Panc1 (cell line): ENCODE results near the gene GP9. TPM values are rescaled to one million over a fixed set of nuclear protein-coding genes. Genes with fewer than 3 reads are reported as not detected.
"Not testable (repeated sequence)": the region's sequence is repeated elsewhere in the genome, so short reads cannot be mapped to it uniquely, and the experiment has no call there.

Experiments used
- ATAC-seq: fragments of 200-7000 bp; cut with Tn5 transposase; 2 replicates; pipeline ENCODE4 v1.9.1; 2020; ENCODE audit warnings: mild to moderate bottlenecking, moderate library complexity
- BruUV-seq: library from RNA; stranded (reverse); fragments of 400-500 nt; replicated peaks from 2 replicates; lab custom pipeline; 2021; lab: Mats Ljungman, UMichigan
- CTCF ChIA-PET: fragments of 300-600 bp; sonication (Branson Sonifier 250); formaldehyde crosslinking; loops from one replicate; lab custom pipeline; 2022; ENCODE audit warnings: antibody characterized with exemption; lab: Charles Lee
- POLR2A ChIA-PET: fragments of 300-600 bp; sonication (Branson Sonifier 250); formaldehyde crosslinking; loops from one replicate; lab custom pipeline; 2022; ENCODE audit warnings: antibody characterized with exemption; lab: Charles Lee
- DNase-seq: peaks from one replicate; pipeline ENCODE4 v3.0.0-alpha.2; 2010; ENCODE audit warnings: low read depth, low spot score
- H3K27ac ChIP-seq: 2 replicates; pipeline ENCODE4 v1.5.1; 2011; ENCODE audit warnings: mild to moderate bottlenecking, low read length, inconsistent platforms
- H3K27me3 ChIP-seq: fragments of 200-500 bp; sonication (Bioruptor generic); 2 replicates; pipeline ENCODE4 v1.6.0; 2014; ENCODE audit warnings: low read length, inconsistent platforms; ENCODE audit not compliant: control insufficient read depth, insufficient read depth
- H3K36me3 ChIP-seq: fragments of 200-500 bp; sonication (Bioruptor generic); 2 replicates; pipeline ENCODE4 v1.5.1; 2014; ENCODE audit warnings: inconsistent platforms, mild to moderate bottlenecking, low read length, moderate library complexity; ENCODE audit not compliant: control insufficient read depth, insufficient read depth
- H3K4me1 ChIP-seq: 2 replicates; pipeline ENCODE4 v1.5.1; 2011; ENCODE audit warnings: inconsistent platforms, mild to moderate bottlenecking, low read length, moderate library complexity; ENCODE audit not compliant: control insufficient read depth, insufficient read depth
- H3K4me3 ChIP-seq, 2 experiments: 2 replicates each; pipeline ENCODE4 v1.5.1; 2011 to 2012; ENCODE audit warnings: low read depth in 2 of 2, low read length in 2 of 2, mild to moderate bottlenecking in 2 of 2, inconsistent platforms in 1 of 2, moderate library complexity in 1 of 2
- H3K9me3 ChIP-seq: fragments of 200-500 bp; sonication (Bioruptor generic); 2 replicates; pipeline ENCODE4 v1.5.1; 2014; ENCODE audit warnings: low read depth, mild to moderate bottlenecking, inconsistent platforms, low read length, moderate library complexity; ENCODE audit not compliant: control insufficient read depth, insufficient read depth
- CTCF ChIP-seq: fragments of 450-650 bp; IDR thresholded peaks from 2 replicates; pipeline ENCODE4 v1.5.1; 2017; ENCODE audit warnings: mild to moderate bottlenecking
- POLR2AphosphoS5 ChIP-seq: IDR thresholded peaks from 2 replicates; pipeline ENCODE4 v1.6.1; 2012; ENCODE audit warnings: mild to moderate bottlenecking, low read depth, low read length, moderate library complexity
- REST ChIP-seq, 2 experiments: IDR thresholded peaks; 2 replicates each; pipeline ENCODE4 v1.6.1; 2011 to 2012; ENCODE audit warnings: low read depth in 2 of 2, control low read depth in 1 of 2, low read length in 1 of 2, mild to moderate bottlenecking in 1 of 2, moderate library complexity in 1 of 2; ENCODE audit not compliant: insufficient read depth in 1 of 2
- SIN3A ChIP-seq: IDR thresholded peaks from 2 replicates; pipeline ENCODE4 v1.6.1; 2012; ENCODE audit warnings: low read depth, mild to moderate bottlenecking, low read length, moderate library complexity, borderline replicate concordance; ENCODE audit not compliant: insufficient read depth
- TCF7L2 ChIP-seq: IDR thresholded peaks from 2 replicates; pipeline ENCODE4 v1.6.1; 2011; ENCODE audit warnings: mild to moderate bottlenecking, low read depth, low read length, inconsistent platforms
- in situ Hi-C: cut with HindIII; loops from 2 replicates; pipeline ENCODE4 v1.10.0; 2016; ENCODE audit warnings: low sequenced_read_pairs, low pct_unique_long_range_greater_than_20kb
- intact Hi-C: fragments of 100-400 bp; cut with micrococcal nuclease; formaldehyde crosslinking; loops from one replicate; pipeline ENCODE4 v1.10.0; 2022; ENCODE audit not compliant: unreplicated experiment
- total RNA-seq: library from RNA; stranded (reverse); gene quantifications from one replicate; pipeline ENCODE4 v1.2.1, GENCODE V29; 2021; ENCODE audit not compliant: unreplicated experiment

The GP9 gene
- total RNA-seq, 1 experiment from 2014 or later, result not detected

- H3K4me1 ChIP-seq, H3K27ac ChIP-seq, H3K27me3 ChIP-seq, H3K9me3 ChIP-seq, POLR2A ChIA-PET, DNase-seq, intact Hi-C loops, CTCF ChIA-PET, BruUV-seq, in situ Hi-C loops, H3K36me3 ChIP-seq, H3K4me3 ChIP-seq: not testable (repeated sequence)
- ATAC-seq, result peak; percentile 28; the same call in 1 of the 2 replicates
Observed at GRCh38 chr3:129069313-129070085, 8.9 kb downstream of the GP9 start.

- POLR2A ChIA-PET, result no interaction called here
- no peak for DNase-seq
- Histone ChIP-seq H3K27me3 (no peaks in the 10 kb centered on the region), H3K36me3 (no peaks in the 10 kb centered on the region), H3K9me3 (no peaks in the 10 kb centered on the region), H3K27ac (no peak overlapping the region), H3K4me1 (no peaks in the 10 kb centered on the region), H3K4me3 (no peak overlapping the region)
- no peak for TF ChIP-seq REST (IDR thresholded peaks at IDR 0.05; ENCODE audit: insufficient read depth in 1 of 2, low read depth in 2 of 2, low read length in 1 of 2)
- TF ChIP-seq SIN3A, result no peak
- TF ChIP-seq CTCF, result no peak
- no peak for TF ChIP-seq POLR2AphosphoS5
- TF ChIP-seq TCF7L2, result no peak
- in situ Hi-C loops (no loop called here), intact Hi-C loops (no loop called here)
- 0 out of 2 replicates have a peak, but pooled peaks have one; percentile 17 for ATAC-seq
- no TSS peak for BruUV-seq
- CTCF ChIA-PET, result no interaction called here
Observed at GRCh38 chr3:129070086-129070885, 9.7 kb downstream of the GP9 start.

GRCh38 chr3:129077222-129077621, 16.6 kb downstream of the GP9 start:
- BruUV-seq, result no TSS peak
- no peak for ATAC-seq
- intact Hi-C loops, result no loop called here
- ChIA-PET POLR2A (no interaction called here), CTCF (no interaction called here)
- H3K4me1 ChIP-seq, result no peaks in the 10 kb centered on the region
- H3K4me3 ChIP-seq, result no peak overlapping the region
- no peak for DNase-seq
- H3K27me3 ChIP-seq, result no peaks in the 10 kb centered on the region
- H3K36me3 ChIP-seq, result no peaks in the 10 kb centered on the region
- no peaks in the 10 kb centered on the region for H3K9me3 ChIP-seq
- TF ChIP-seq POLR2AphosphoS5 (no peak), TCF7L2 (no peak), CTCF (no peak), SIN3A (no peak), REST (IDR thresholded peaks at IDR 0.05; ENCODE audit: insufficient read depth in 1 of 2, low read depth in 2 of 2, low read length in 1 of 2) (no peak)
- H3K27ac ChIP-seq, result no peak overlapping the region
- in situ Hi-C loops, result no loop called here
